ENCODE results near the gene HCRTR1.

The HCRTR1 gene

GRCh38 chr1:31609514-31610118, 7.9 kb upstream of the HCRTR1 start:
- H3K27ac ChIP-seq, result no peak overlapping the region
- TF ChIP-seq CTCF (conservative IDR thresholded peaks at IDR 0.05) (no peak), ZFX (IDR thresholded peaks at IDR 0.05) (no peak)

- no peak overlapping the region for H3K27ac ChIP-seq
- TF ChIP-seq CTCF (conservative IDR thresholded peaks at IDR 0.05), result no peak
- no peak for TF ChIP-seq ZFX (IDR thresholded peaks at IDR 0.05)
Observed at GRCh38 chr1:31614414-31615005, 3.0 kb upstream of the HCRTR1 start.

- TF ChIP-seq ZFX (IDR thresholded peaks at IDR 0.05), result no peak
- TF ChIP-seq CTCF (conservative IDR thresholded peaks at IDR 0.05), result no peak
- H3K27ac ChIP-seq, result no peak overlapping the region
Observed at GRCh38 chr1:31615414-31615813, 2.1 kb upstream of the HCRTR1 start.

GRCh38 chr1:31615939-31616338, 1.6 kb upstream of the HCRTR1 start:
- no peak for TF ChIP-seq ZFX (IDR thresholded peaks at IDR 0.05)
- no peak for TF ChIP-seq CTCF (conservative IDR thresholded peaks at IDR 0.05)
- no peak overlapping the region for H3K27ac ChIP-seq

GRCh38 chr1:31617916-31618746, 642 bp downstream of the HCRTR1 start:
- TF ChIP-seq CTCF (conservative IDR thresholded peaks at IDR 0.05) (peak; percentile 95), ZFX (IDR thresholded peaks at IDR 0.05) (no peak)
- no peak overlapping the region for H3K27ac ChIP-seq

- TF ChIP-seq ZFX (IDR thresholded peaks at IDR 0.05) (no peak), CTCF (conservative IDR thresholded peaks at IDR 0.05) (no peak)
- H3K27ac ChIP-seq, result no peak overlapping the region
Observed at GRCh38 chr1:31618916-31619846, 1.7 kb downstream of the HCRTR1 start.
